Frontal cortex (tissue), 4 donors: ENCODE data around the gene WWOX. TPM values are rescaled to one million over a fixed set of nuclear protein-coding genes. Genes with fewer than 3 reads are reported as not detected.

Source experiments
- DNase-seq, 2 donors: peaks; one replicate each; pipeline ENCODE4 v3.0.0; 2012; ENCODE audit warnings: low spot score in 2 of 2
- FAIRE-seq: peaks from 2 replicates; lab custom pipeline; 2012; peaks lifted over from hg19 to GRCh38; lab: Jason Lieb, UNC
- total RNA-seq: library from RNA; depleted of rRNA; stranded (reverse); fragments of >200 nt; gene quantifications from one replicate; pipeline ENCODE4 v1.2.3, GENCODE V29; 2014
- donor health status: control.
- donor health status: control.
- donor health status: control.

Gene WWOX
- total RNA-seq, 1 donor from 2014 or later: 17.1 TPM

DNA sequence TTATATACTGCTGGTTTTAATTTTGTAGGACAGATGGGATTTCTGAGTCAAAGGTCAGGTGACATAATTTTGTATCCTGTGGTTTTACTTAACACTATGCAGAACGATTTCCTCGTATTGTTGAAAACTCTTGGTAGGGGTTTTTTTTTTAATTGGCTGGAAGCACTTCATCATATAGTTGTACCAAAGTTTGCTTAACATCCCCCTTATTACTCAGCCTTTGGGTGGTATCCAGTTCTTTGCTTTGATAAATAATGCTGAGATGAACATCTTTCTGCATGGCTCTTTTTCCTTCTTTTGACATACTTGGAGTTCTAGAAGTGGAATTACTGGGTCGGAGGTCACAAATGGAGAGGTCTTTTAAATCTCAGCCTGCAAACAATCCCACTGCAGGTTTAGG is 1082.0 kb downstream of the WWOX start:
- DNase-seq (no peak), FAIRE-seq (no peak)

DNA sequence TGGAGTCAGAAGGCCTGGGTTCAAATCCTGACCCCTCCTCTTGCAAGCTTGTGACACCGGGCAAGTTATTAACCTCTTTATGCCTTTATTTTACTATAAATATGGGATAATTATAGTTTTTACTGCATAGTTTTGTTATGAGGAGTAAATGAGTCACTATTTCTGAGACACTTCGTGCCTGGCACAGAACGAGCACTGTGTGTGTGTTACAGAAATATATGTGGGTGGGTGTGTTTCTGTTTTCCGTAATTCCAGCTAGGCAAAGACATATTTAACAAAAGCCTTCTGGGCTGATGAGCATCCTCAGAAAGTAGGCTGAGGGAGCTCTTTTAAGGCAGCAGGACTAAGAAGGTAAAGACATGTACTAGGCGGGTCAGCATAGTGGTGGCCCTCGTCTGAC is 1083.2 kb downstream of the WWOX start:
- DNase-seq (no peak), FAIRE-seq (no peak)

DNA sequence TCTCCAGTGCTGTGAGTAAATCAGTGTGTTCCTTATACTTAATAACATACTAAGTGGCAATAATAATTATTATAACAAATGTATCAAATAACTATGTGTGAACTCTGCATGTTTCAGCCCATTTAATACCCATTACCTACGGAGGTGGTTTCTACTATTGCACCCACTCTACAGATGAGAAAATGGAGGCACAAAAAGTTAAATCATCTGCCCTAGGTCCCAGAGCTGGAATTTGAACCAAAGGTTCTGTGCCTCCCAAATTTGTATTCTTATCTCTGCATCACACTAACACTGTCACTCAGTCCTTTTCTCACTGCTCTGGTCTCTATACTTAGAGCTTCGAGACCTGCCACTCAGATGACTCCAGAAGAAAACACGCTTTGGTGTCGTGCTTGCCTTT is 1084.1 kb downstream of the WWOX start:
- DNase-seq: no peak
- FAIRE-seq: no peak

DNA sequence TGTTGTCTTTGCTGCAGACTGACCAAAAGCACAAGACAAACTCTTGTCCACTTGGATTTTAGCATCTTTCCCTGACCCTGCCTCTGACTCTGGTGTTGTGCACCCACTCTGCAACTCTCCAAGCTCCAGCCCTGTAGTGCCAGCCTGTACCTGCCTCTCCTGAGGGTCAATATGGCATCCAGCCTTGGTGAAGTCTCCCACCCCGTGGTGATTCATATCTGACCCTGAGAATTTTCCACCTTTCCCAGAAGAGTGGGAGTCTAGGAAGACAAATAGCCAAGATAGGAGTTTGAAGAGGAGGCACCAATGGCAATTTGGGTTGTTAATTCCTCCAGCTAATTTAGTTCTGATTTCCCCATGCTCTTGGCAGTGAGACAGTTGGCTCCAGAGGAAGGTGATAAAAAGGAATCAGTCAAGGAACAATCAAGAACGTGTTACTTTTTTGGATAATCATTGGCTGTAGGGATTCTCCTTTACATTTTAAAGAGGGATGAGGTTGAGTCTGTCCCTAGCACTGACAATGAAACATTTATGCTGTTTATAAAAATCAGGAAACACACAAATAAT is 1085.1 kb downstream of the WWOX start:
- no peak for DNase-seq

DNA sequence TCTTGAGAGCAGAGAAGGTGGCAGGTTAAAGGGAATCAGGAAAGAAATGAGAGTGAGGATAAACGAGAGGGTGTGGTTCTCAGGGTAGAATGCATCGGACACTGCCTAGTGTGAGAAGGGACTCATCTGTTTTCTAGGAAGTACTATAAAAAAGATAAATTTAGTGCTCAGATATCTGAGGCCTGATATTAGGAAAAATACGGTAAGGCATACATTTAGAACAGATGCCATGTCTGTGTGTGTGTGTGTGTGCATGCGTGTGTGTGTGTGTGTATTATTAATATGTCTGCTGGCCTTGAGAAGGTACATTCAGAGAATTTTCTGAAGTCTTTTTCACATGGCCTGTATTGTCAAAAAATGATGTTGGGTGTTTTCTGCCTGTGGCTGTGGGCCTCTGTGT is 1086.3 kb downstream of the WWOX start:
- no peak for FAIRE-seq
- no peak for DNase-seq

More for the DNA sequence above, 1085.1 kb downstream of the WWOX start:
- FAIRE-seq: no peak

DNA sequence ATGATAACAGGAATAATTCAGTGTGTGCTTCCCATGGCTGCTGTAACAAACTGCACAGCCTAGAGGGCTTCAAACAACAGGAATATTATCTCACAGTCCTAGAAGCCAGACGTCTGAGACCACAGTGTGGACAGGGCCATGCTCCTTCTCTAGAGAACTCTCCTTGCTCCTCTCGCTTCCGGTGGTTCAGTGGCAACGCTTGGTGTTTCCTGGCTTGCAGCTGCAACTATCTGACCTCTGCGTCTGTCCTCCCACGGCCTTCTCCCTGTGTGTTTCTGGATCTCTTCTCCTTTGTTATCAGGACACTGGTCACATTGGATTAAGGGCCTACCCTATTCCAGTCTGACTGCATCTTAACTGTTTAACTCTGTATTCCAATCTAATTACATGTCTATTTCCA is 1086.7 kb downstream of the WWOX start:
- no peak for FAIRE-seq
- DNase-seq: no peak

DNA sequence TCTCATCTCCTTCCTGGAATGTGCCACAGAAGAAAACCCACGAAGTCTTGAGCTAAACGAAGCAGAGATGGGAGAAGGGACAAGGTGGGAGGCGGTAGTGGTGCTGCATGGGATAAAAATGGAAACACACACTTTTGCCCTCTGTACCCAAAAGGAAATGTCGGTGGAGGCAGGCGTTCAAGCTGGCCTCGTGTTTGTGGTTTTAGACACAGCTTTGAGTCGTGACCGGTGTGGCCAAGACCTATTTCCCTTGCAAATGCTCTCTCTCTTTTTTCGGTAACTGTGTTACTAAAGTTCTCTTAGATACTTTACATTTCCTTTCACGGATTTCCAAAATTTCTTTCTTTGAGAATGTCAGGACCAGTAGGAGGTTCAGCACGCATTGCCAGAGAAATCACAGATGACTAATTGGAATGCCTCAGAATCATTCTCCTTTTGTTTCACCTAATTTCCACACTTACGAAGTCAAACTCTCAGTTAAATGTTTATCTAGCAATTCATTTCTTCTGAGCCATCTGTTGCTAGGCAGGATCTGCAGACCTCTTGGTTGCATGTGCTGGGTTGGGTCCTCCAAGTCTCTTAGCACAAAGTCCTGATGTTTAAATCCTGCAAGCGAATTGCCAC is 1088.8 kb downstream of the WWOX start:
- DNase-seq: no peak
- FAIRE-seq: no peak

DNA sequence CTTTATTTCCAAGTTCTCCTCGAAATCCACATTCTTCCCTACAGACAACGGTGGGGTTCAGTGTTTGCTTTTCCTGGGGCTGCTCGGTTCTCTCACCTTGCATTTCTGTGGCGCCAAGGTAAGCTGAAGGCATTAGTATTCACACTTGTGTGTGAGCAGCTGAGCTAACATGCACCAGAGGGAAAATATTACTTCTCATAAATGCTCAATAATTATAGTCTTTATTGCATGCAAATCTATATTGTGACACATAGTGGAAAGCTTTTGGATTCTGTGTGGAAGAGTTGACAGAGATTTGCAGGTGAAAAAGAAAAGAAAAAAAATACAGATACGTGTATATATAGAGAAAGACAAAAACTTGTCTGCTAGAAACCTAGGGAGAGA is 1089.3 kb downstream of the WWOX start:
- FAIRE-seq (no peak), DNase-seq (no peak)

DNA sequence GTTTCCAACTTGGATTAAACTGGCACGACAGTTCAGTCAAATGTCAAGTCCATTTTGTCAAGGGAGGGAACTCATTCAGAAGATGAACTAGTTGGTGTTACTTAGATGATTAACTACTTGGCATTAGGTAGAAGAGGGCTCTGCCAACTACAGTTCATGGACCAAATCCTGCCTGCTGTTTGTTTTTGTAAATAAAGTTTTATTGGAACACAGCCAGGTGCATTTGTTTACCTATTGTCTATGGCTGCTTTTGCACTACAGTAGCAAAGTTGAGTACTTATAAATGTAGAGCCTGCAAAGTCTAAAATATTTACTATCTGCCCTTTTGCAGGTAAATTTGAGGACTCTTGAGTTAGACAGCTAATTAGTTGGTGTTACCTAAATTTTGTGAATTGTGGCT is 1091.1 kb downstream of the WWOX start:
- FAIRE-seq (no peak), DNase-seq (no peak)

DNA sequence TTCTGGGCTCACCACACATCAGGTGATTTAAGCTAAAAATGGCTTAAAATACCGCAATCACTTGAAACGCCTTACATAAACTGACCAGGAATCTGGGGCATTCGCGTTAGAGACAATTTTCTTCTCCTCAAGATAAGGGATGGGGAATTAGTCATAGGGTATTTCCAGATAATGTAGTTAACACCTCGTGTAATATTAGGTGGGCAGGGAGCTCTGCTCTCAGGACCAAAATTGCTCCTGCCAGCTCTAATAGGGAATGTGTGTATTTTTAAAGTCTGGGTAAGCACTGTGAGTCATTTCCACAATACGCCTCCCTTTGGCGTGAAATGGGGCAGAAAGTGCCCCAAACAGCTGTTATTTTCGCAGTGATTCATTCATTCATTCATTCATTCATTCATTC is 1092.5 kb downstream of the WWOX start:
- no peak for FAIRE-seq

DNA sequence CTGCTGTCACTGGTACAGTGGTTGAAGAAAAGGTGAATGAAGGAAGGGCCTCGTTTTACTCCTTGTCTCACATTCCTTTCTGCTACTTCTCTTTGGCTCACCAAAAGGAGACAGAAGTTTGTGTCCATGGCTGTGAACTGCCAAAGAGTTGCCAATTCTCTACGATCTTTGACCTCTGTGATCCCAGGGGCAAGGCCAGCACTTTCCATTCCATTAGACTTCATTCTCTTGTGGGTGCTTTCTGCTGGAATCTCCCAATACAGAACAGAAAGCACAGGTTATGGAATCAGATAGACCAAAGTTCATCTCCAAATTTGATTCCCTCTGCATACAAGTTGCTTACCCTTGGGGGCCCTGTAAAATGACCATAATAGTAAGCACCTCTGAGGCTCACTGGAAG is 1093.5 kb downstream of the WWOX start:
- FAIRE-seq (no peak), DNase-seq (no peak)

More for the DNA sequence above, 1092.5 kb downstream of the WWOX start:
- DNase-seq: no peak

DNA sequence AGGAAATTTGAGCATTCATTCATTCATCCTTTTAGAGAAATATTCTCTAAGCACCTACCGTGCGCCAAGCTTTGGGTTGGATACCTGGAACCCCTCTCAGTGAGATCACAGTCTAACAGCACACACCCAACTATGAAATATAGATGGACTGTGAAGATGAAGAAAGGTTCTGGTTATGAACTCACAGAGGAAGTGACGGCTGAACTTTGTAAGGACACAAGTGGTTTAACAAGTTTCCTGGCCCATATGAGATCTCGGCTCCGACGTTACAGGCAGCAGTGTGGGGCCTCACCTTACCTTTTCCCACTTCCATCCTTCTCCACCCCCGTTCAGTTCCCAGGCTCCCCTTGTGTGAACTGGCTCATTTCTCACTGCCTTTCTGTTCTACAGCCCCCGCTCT is 1094.8 kb downstream of the WWOX start:
- FAIRE-seq (no peak), DNase-seq (no peak)

DNA sequence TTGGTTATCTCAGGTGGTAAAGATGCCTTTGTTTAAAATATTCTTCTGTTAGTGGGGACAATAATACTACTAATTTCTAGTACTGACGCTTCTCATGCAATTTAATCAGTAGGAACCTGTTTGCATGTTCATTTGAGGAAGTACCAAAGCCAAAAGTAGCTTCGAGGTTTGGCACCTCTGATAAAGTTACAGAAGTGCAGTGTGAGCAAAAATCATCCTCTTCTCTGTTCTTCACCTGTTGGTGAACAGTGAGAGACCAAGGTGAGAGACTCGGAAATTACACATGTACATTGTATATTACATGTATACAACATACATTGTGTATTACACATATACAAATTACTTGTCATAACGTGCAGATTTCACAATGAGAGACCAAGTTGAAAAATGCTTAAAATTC is 1096.5 kb downstream of the WWOX start:
- no peak for FAIRE-seq
- DNase-seq: no peak

DNA sequence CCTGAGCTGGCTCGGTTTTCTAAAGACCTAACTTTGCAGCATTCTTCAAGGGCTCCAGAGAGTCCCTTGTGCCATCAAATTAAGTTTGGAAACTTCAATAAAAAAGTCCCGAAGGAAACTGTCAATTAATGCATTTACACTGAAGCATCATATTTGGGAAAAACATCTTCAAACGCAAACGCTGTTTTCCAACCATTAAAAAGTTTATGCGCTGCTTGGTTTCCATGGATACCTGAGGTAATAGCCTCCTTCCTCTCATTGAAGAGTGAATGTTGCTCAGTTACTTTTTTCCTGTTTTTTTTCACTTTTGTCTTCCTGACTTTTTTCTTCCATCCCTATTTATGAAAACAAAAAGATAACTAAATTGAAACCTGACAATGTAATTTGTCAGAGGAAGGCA is 1102.0 kb downstream of the WWOX start:
- no peak for DNase-seq

DNA sequence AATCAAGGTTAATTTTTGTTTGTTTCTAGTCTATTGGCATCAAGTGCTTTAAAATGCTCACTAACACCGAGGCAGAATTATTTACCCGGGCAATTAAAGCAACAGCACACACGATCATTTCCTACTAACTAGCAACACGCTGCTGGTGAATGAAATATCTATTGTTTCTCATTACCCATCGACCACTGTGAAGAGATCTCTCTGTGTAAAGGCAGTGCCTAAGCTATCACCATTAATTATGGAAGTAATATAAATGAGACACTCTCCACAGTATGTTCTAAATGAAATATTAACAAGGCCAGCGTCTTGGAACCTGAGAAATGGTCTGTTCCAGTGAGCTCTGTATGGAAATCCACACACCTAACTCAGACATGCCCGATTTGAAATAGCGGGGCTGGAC is 1103.5 kb downstream of the WWOX start:
- FAIRE-seq (no peak), DNase-seq (no peak)

More for the DNA sequence above, 1102.0 kb downstream of the WWOX start:
- no peak for FAIRE-seq

DNA sequence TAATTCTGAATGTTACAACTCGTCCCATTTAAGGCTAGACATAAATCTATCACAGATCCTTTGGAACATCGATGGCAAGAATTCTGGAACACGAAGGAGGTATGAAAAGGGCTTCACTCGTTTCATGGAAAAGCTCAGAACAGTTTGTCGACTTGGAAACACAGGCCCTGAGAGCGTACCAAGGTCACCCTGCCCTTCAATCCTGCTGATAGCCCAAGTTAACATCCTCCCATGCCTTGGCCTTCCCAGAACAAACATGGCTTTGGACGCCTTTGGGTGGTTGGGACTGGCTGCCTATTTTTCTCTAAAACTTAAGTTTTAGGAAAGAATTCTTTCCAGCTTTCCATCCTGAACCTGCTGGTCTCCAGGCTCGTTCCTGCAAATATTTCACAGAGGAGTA is 1105.0 kb downstream of the WWOX start:
- no peak for FAIRE-seq
- no peak for DNase-seq

DNA sequence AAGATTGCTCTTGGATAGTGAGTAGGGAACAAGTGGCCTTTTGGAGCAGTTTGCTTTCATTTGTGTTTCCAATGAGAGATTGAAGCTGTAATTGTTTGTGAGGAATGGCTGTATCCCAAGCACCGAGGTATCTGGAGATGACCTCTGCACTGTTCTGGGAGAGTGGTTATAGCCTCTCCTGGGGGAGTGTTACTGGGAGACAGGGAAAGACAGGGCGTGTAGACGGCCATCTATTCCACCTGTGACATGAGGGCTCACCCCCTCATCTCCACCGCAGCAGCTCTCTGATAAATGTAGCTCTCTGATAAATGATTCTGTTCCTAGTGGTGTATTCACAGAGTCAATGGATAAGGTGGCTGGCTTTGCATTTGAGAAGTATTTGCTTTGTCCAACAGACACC is 1107.4 kb downstream of the WWOX start:
- FAIRE-seq (no peak), DNase-seq (no peak)

DNA sequence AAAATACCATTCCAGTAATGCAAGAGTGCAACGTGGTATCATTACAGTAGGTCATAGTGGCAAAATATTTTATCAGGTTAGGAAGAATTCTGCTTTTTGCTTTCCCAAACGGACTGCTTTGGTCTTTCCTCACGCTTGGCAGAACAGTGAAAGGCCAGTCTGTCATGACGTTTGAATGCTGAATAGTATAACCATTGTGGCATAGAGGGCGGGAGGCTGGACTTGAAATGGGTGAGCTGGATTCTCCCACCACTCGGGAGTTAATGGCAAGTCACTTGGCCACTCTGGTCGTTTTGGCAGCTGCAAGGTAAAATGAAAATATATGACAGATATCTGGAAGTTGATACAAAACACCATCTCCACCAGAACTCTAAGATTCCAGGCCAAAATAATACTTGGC is 1109.9 kb downstream of the WWOX start:
- DNase-seq (no peak), FAIRE-seq (no peak)

DNA sequence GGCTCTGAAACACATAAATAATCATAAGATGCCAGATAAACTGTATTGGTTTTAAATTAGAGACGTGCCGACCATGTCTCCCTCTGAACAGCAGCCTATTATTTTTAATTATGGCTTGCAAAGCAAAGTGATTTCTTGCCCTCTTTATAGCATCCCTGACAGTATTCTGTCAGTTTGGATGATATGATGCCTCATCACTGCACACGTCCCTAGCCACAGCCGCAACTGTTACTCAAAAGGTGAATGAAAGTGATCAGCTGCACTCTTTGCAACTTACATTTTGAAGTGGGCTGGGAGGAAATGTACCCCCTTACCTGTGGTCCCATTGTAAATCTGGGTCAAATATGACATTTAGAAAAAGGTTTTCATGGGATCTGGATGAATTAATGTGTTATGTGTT is 1111.2 kb downstream of the WWOX start:
- DNase-seq: no peak
- no peak for FAIRE-seq

DNA sequence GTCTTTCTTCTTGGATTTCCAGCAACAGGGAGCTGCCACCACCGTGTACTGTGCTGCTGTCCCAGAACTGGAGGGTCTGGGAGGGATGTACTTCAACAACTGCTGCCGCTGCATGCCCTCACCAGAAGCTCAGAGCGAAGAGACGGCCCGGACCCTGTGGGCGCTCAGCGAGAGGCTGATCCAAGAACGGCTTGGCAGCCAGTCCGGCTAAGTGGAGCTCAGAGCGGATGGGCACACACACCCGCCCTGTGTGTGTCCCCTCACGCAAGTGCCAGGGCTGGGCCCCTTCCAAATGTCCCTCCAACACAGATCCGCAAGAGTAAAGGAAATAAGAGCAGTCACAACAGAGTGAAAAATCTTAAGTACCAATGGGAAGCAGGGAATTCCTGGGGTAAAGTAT is 1112.1 kb downstream of the WWOX start:
- DNase-seq (no peak), FAIRE-seq (no peak)

DNA sequence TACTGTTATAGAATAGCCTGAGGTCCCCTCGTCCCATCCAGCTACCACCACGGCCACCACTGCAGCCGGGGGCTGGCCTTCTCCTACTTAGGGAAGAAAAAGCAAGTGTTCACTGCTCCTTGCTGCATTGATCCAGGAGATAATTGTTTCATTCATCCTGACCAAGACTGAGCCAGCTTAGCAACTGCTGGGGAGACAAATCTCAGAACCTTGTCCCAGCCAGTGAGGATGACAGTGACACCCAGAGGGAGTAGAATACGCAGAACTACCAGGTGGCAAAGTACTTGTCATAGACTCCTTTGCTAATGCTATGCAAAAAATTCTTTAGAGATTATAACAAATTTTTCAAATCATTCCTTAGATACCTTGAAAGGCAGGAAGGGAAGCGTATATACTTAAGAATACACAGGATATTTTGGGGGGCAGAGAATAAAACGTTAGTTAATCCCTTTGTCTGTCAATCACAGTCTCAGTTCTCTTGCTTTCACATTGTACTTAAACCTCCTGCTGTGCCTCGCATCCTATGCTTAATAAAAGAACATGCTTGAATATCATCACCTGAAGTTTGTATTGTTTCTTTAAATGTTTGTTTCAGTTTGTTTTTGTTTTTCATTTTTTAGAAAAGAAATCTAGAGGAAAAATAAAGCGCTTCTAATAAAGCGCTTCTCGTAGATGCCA is 1112.8 kb downstream of the WWOX start:
- DNase-seq (no peak), FAIRE-seq (no peak)

DNA sequence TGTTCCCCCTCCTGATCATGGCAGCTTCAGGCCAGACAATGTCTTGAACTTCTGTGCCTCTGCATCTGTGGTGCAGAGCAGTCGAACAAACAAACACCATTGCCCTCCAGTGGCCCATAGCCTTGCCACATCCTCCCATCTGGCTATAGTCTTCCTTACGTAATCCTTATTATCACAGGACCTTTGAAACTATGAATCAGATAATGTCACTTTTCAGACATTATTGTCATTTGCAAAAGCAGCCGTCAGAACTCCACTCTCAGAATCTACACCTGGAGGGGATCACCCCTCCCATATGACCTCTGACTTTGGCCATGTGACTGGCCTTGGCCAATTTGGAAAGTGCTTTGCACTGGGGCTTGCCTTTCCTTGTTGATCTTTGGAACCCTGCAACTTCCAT is 1113.8 kb downstream of the WWOX start:
- no peak for FAIRE-seq

More for the DNA sequence above, 1113.8 kb downstream of the WWOX start:
- no peak for DNase-seq
